Activated naive CD4-positive, alpha-beta T cell treated with anti-CD3 and anti-CD28 coated beads, Interleukin-2, amount 10 ng/mL, durations not matched to agents 7 days and 5 days (primary cell): ENCODE results near the gene PNKP.
A peak's percentile ranks its signal among the peaks of the same experiment; 100 is the strongest.

Source experiments
- CTCF ChIA-PET: fragments of 350-600 bp; sonication (Branson Sonifier 250); formaldehyde crosslinking; loops from one replicate; lab custom pipeline; 2021; ENCODE audit warnings: antibody characterized with exemption; lab: Charles Lee
- DNase-seq: peaks from one replicate; pipeline ENCODE4 v3.0.0-alpha.2; 2020
- H3K27ac Mint-ChIP-seq: one replicate; pipeline ENCODE4 v1.8.0; 2021; ENCODE audit warnings: mild to moderate bottlenecking, moderate library complexity, mixed read lengths
- H3K27me3 Mint-ChIP-seq: one replicate; pipeline ENCODE4 v1.8.0; 2021; ENCODE audit warnings: mild to moderate bottlenecking, mixed read lengths
- H3K36me3 Mint-ChIP-seq: one replicate; pipeline ENCODE4 v1.8.0; 2021; ENCODE audit warnings: mixed read lengths
- H3K4me1 Mint-ChIP-seq: one replicate; pipeline ENCODE4 v1.8.0; 2021; ENCODE audit warnings: mixed read lengths
- H3K4me3 Mint-ChIP-seq: one replicate; pipeline ENCODE4 v1.8.0; 2021; ENCODE audit warnings: mild to moderate bottlenecking, moderate library complexity, mixed read lengths
- H3K9me3 Mint-ChIP-seq: one replicate; pipeline ENCODE4 v1.8.0; 2021; ENCODE audit warnings: mixed read lengths

The PNKP gene

GRCh38 chr19:49866933-49867782 lies at the start of gene PNKP:
PNKP (minus strand) TSS chr19:49867576; CDS start chr19:49867204, 372 bp downstream.
- peak within 1 kb of the TSS; percentile 99 for H3K4me3 Mint-ChIP-seq
- CTCF ChIA-PET: interaction anchor here (1.3 kb wide), 1 partner anchor 13 kb away, joined by 3 read pairs; no protein-coding TSS in a partner anchor
- H3K27me3 Mint-ChIP-seq: no peaks in the 10 kb centered on the region

DNA sequence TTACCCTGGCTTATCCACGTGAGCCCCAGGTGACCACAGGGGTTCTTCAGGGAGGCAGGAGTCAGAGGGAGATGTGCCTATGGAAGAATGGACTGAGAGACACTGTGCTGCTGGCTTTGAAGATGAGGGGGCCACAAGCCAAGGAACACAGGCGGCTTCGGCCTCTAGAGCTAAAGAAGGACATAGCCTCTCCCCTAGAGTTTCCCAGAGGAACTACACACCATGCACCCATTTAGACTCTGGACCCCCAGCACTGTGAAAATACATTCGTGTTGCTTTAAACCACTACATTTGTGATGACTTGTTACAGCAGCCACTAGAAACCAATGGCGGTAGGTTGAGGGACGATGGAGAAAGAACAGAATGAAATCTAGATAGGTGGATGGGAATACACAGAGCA lies 47.9 kb upstream of the PNKP start:
- Mint-ChIP-seq H3K9me3 (no peaks in the 10 kb centered on the region), H3K27ac (no peak overlapping the region), H3K27me3 (no peaks in the 10 kb centered on the region), H3K36me3 (peaks cover 48% of the 10 kb centered on the region), H3K4me1 (peaks cover 26% of the 10 kb centered on the region), H3K4me3 (no peak overlapping the region)
- DNase-seq: no peak
- CTCF ChIA-PET: no interaction called here

More at GRCh38 chr19:49866933-49867782, at the start of gene PNKP:
- Mint-ChIP-seq H3K27ac (no peak within 1 kb of the TSS), H3K9me3 (no peaks in the 10 kb centered on the region), H3K36me3 (peaks cover 38% of the 10 kb centered on the region), H3K4me1 (peaks cover 50% of the 10 kb centered on the region)
- peak; percentile 93 for DNase-seq

DNA sequence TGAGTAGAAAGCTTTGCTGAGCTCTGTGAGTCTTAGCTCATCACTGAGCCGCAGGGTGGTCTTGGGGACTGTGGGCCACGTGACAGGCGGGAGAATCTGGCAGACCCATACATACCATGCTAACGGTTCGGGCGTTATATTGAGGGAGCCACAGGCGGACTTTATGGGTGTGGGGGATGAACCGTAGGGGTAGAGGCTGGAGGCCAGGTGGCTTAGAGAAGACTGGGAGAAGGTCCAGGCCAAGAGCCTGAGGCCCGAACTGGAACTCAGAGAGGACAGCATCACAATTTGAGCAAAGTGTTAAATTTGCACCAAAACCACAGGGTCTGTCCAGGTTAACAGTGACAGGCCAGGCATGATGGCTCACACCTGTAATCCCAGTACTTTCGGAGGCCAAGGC lies 46.3 kb upstream of the PNKP start:
- H3K36me3 Mint-ChIP-seq: peaks cover 56% of the 10 kb centered on the region
- H3K27ac Mint-ChIP-seq: no peak overlapping the region
- no peaks in the 10 kb centered on the region for H3K9me3 Mint-ChIP-seq
- H3K4me1 Mint-ChIP-seq: peaks cover 26% of the 10 kb centered on the region
- no peak for DNase-seq
- H3K27me3 Mint-ChIP-seq: no peaks in the 10 kb centered on the region
- CTCF ChIA-PET: no interaction called here
- no peak overlapping the region for H3K4me3 Mint-ChIP-seq

- Mint-ChIP-seq H3K27me3 (no peaks in the 10 kb centered on the region), H3K4me1 (peaks cover 26% of the 10 kb centered on the region), H3K4me3 (no peak overlapping the region), H3K9me3 (no peaks in the 10 kb centered on the region), H3K27ac (no peak overlapping the region), H3K36me3 (peaks cover 62% of the 10 kb centered on the region)
- no peak for DNase-seq
- CTCF ChIA-PET: no interaction called here
Observed at GRCh38 chr19:49912965-49913685, 45.7 kb upstream of the PNKP start.

DNA sequence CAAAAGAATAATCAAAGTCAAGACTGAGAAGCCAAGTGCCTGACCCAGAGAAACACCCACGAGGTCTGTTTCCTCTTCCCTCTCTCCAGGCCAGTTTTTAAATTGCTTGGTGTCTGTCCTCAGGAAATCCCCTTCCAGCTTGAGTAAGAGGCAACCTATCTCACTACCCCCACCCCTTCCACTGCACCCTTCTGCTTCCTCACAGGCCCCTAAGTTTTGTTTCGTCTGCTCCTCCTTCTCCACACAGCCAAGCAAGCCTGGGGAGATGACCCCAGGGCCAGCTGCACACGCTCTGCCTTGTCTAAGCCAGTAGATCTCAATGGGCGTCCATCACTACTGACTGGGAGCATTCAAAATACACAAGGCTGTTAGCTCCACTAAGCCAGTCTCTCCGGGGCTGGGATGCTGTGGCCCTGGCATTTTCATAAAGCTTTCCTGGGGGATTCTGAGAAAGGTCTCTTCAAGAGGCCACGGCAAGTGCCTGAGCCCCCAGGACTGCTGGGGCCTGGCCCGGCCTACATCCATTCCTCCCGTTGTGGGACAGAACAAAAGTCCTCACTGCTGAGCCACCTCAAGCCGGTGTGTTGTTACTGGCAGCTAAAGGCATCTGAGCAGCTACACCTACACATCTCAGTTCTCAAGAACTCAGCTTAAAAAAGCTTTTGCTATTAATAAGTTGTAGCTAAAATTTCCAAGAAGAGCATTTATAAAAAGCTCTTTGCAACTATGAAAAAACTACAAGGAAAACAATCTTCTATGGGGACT lies 44.2 kb upstream of the PNKP start:
- no peaks in the 10 kb centered on the region for H3K27me3 Mint-ChIP-seq
- DNase-seq: no peak

DNA sequence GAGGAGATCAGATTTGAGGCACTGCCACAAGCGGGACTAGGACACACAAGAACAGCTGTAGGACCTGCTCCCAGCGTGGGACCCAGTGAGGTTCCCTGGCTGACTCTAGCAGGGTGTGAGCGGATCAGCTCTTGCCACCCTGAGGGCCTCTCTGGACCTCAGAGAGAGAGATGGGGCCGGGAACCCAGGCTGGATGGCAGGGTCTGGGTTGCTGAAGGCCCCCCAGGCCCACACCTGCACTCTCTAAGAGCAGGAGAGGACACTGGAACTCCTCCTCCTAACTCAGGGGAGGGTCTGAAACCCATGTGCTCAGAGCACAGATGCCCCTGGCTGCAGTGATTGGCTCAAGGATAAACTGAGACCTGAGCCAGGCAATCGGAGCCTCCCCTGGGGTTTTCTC lies 42.8 kb upstream of the PNKP start:
- Mint-ChIP-seq H3K4me3 (no peak overlapping the region), H3K27me3 (no peaks in the 10 kb centered on the region), H3K36me3 (peaks cover 64% of the 10 kb centered on the region), H3K9me3 (no peaks in the 10 kb centered on the region), H3K4me1 (peaks cover 33% of the 10 kb centered on the region), H3K27ac (no peak overlapping the region)
- DNase-seq: no peak
- CTCF ChIA-PET: interaction anchor here (0.9 kb wide), 1 partner anchor 23 kb away, joined by 3 read pairs; no protein-coding TSS in a partner anchor

More for the DNA sequence above, 44.2 kb upstream of the PNKP start:
- Mint-ChIP-seq H3K9me3 (no peaks in the 10 kb centered on the region), H3K36me3 (peaks cover 63% of the 10 kb centered on the region), H3K4me3 (no peak overlapping the region), H3K4me1 (peaks cover 30% of the 10 kb centered on the region), H3K27ac (peak overlapping the region; percentile 53)
- CTCF ChIA-PET: interaction anchor here (0.8 to 1.8 kb wide), 2 partner anchors 17 kb away, joined by 4 read pairs; no protein-coding TSS in a partner anchor

GRCh38 chr19:49908480-49909420 lies 41.4 kb upstream of the PNKP start:
- DNase-seq: no peak
- H3K36me3 Mint-ChIP-seq: peaks cover 56% of the 10 kb centered on the region
- H3K4me1 Mint-ChIP-seq: peaks cover 35% of the 10 kb centered on the region
- H3K4me3 Mint-ChIP-seq: no peak overlapping the region
- H3K27me3 Mint-ChIP-seq: no peaks in the 10 kb centered on the region
- H3K27ac Mint-ChIP-seq: peak overlapping the region; percentile 30
- H3K9me3 Mint-ChIP-seq: no peaks in the 10 kb centered on the region
- CTCF ChIA-PET: interaction anchor here (0.9 kb wide), 1 partner anchor 24 kb away, joined by 3 read pairs; no protein-coding TSS in a partner anchor

- Mint-ChIP-seq H3K4me1 (peaks cover 32% of the 10 kb centered on the region), H3K27me3 (no peaks in the 10 kb centered on the region), H3K4me3 (no peak overlapping the region), H3K27ac (peak overlapping the region; percentile 60), H3K36me3 (peaks cover 48% of the 10 kb centered on the region), H3K9me3 (no peaks in the 10 kb centered on the region)
- CTCF ChIA-PET: no interaction called here
- no peak for DNase-seq
Observed at GRCh38 chr19:49907745-49908446, 40.5 kb upstream of the PNKP start.

GRCh38 chr19:49906879-49907564 lies 39.6 kb upstream of the PNKP start:
- H3K9me3 Mint-ChIP-seq: no peaks in the 10 kb centered on the region
- CTCF ChIA-PET: no interaction called here
- H3K4me1 Mint-ChIP-seq: peaks cover 28% of the 10 kb centered on the region
- H3K36me3 Mint-ChIP-seq: peaks cover 43% of the 10 kb centered on the region
- DNase-seq: no peak
- no peak overlapping the region for H3K27ac Mint-ChIP-seq
- H3K27me3 Mint-ChIP-seq: no peaks in the 10 kb centered on the region
- no peak overlapping the region for H3K4me3 Mint-ChIP-seq

- no peak overlapping the region for H3K27ac Mint-ChIP-seq
- CTCF ChIA-PET: no interaction called here
- H3K36me3 Mint-ChIP-seq: peaks cover 29% of the 10 kb centered on the region
- no peaks in the 10 kb centered on the region for H3K27me3 Mint-ChIP-seq
- DNase-seq: no peak
- H3K4me3 Mint-ChIP-seq: no peak overlapping the region
- no peaks in the 10 kb centered on the region for H3K9me3 Mint-ChIP-seq
- H3K4me1 Mint-ChIP-seq: peaks cover 15% of the 10 kb centered on the region
Observed at GRCh38 chr19:49904136-49904535, 36.8 kb upstream of the PNKP start.

GRCh38 chr19:49896863-49897621 lies 29.7 kb upstream of the PNKP start, which contains the start of gene IL4I1:
IL4I1 (minus strand) TSS chr19:49896887; CDS start chr19:49896160, 727 bp downstream.
- CTCF ChIA-PET: no interaction called here
- H3K36me3 Mint-ChIP-seq: no peaks in the 10 kb centered on the region
- peak; percentile 67 for DNase-seq
- peaks cover 20% of the 10 kb centered on the region for H3K27me3 Mint-ChIP-seq
- peaks cover 35% of the 10 kb centered on the region for H3K4me1 Mint-ChIP-seq
- peak within 1 kb of the TSS; percentile 48 for H3K4me3 Mint-ChIP-seq
- H3K9me3 Mint-ChIP-seq: no peaks in the 10 kb centered on the region
- H3K27ac Mint-ChIP-seq: peak within 1 kb of the TSS; percentile 91
